IPS-18c (cell line): ENCODE measurements around the gene TEAD1.
A peak's percentile ranks its signal among the peaks of the same experiment; 100 is the strongest.

ENCODE experiments used
- H3K4me3 ChIP-seq: 2 replicates; pipeline ENCODE4 v1.7.0; 2013; ENCODE audit warnings: low read depth, mild to moderate bottlenecking, low read length, moderate library complexity; ENCODE audit not compliant: insufficient read depth
- H3K9me3 ChIP-seq: one replicate; pipeline ENCODE4 v1.6.1; 2013; ENCODE audit warnings: mild to moderate bottlenecking, low read length, moderate library complexity; ENCODE audit not compliant: control insufficient read depth, insufficient read depth

The TEAD1 gene

GRCh38 chr11:12673924-12674570 is at the start of gene TEAD1:
TEAD1 (plus strand) TSS chr11:12674421.
- Histone ChIP-seq H3K9me3 (no peaks in the 10 kb centered on the region), H3K4me3 (peak within 1 kb of the TSS; percentile 77)

GRCh38 chr11:12624595-12624994 is 49.6 kb upstream of the TEAD1 start:
- Histone ChIP-seq H3K4me3 (no peak overlapping the region), H3K9me3 (no peaks in the 10 kb centered on the region)

DNA sequence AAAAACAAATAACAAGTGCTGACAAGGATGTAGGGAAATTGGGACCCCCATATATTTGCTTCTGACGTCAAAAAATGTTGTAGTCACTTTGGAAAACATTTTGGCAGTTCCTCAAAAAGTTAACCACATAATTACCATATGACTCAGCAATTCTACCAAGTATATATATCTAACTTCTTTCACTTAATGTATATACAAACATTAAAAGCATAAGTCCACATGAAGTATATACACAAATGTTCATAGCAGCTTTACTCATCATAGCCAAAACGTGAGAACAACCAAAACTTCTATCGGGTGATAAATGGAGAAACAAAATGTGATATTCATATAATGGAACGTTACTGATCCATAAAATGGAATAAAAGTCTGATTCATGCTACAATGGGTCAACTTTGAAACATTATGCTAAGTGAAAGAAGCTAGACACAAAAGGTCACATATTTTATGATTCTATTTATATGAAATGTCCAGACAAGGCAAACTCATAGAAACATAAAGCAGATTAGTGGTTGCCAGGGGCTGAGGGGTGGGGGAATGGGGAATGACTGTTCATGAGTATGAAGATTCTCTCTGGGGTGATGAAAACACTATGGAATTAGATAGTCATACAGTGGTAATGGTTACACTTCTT is 48.7 kb upstream of the TEAD1 start:
- no peak overlapping the region for H3K4me3 ChIP-seq

GRCh38 chr11:12626616-12627015 is 47.6 kb upstream of the TEAD1 start:
- no peaks in the 10 kb centered on the region for H3K9me3 ChIP-seq
- H3K4me3 ChIP-seq = no peak overlapping the region

More for the DNA sequence above, 48.7 kb upstream of the TEAD1 start:
- H3K9me3 ChIP-seq = no peaks in the 10 kb centered on the region

- H3K4me3 ChIP-seq = no peak overlapping the region
- no peaks in the 10 kb centered on the region for H3K9me3 ChIP-seq
Measured at GRCh38 chr11:12628314-12628713, 45.9 kb upstream of the TEAD1 start.

DNA sequence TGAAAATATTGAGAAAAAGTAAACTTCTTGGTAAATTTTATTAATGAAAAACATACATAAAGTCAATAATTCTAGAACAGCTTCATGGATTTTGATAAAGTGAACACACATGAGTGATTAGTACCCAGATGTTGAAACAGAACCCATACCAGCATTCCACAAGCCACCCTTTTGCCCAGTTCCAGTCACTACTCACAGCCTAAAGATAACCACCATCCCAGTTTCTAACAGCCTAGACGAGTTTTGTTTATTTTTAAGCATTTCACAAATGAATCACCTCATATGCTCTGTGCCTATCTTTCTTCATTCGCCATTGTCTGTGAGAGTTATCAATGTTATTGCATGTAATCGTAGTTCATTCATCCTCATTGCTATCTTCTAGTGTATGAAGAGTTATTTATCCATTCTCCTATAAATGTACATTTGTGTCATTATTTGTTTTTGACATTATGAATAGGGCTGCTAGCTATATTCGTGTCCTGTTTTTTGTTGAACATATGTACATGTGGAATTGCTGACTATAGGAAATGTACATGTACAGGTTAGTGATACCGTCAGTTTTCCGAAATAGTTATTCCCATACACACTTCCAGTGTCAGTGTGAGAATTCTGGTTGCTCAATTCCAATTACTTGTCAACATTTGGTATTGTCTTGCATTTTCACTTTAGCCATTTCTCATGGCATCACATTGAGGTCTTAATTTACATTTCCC is 44.5 kb upstream of the TEAD1 start:
- Histone ChIP-seq H3K4me3 (no peak overlapping the region), H3K9me3 (no peaks in the 10 kb centered on the region)

- H3K4me3 ChIP-seq = no peak overlapping the region
- no peaks in the 10 kb centered on the region for H3K9me3 ChIP-seq
Measured at GRCh38 chr11:12631651-12632050, 42.6 kb upstream of the TEAD1 start.

DNA sequence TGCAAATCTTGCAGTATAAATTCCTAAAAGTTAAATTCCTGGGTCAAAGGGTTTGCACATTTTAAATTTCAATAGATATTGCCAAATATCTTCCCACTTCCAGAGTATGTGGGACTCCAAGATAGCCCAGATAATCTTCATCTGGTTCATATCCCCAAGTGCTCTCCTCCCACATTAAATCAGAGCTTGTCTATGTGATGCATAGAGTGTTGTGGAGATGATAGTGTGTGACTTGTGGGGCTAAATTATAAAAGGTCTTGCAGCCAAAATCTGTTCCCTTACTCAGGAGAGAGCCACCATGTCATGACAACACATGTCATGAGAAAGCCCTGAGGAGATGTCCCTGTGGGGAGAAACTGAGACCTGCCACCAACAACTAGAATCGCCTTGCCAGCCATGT is 39.9 kb upstream of the TEAD1 start:
- no peaks in the 10 kb centered on the region for H3K9me3 ChIP-seq
- no peak overlapping the region for H3K4me3 ChIP-seq

DNA sequence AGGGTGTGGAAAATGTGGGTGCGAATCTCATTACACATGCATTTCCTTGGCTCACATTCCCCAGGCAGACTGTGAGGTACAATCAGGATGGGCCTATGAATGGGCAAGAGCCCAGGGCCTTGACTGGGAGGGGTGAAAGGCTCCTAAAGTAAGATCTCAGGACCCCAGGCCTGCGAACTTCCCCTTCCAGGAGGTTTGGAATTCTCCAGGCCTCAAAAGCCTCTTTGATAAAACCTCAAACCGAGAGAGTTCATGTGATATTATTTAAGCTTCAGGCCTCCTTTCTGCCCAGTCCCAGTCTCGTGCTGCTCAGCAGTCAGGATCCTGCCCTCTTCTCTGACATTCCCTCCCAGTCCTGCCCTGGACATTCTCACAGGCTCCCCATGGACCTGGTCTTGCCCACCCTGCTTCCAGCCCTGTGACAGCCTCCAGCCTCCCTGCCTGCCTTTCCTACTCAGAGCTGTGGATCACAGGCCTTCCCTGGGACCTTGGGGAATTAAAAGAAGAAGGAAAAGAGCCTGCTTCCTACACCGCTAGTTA is 37.3 kb upstream of the TEAD1 start:
- no peak overlapping the region for H3K4me3 ChIP-seq
- H3K9me3 ChIP-seq = peaks cover under 1% of the 10 kb centered on the region

DNA sequence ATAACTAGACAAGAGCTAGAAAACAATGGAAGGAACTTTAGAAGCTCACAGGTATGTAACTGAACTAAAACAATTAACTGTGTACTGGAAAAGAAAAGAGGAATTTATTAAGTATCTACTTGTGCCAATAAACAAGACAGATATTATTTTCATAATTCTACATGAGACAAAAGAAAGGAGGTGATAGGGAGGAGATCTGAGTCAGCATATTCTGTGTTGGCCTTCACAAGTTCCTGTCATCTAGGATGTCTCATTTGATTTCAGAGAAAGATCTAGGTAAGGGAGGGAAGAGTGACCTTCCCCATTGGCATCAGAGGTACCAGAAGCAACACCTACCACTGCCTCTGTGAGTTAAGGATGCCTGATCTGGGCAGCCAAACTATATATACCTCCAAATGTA is 34.8 kb upstream of the TEAD1 start:
- Histone ChIP-seq H3K9me3 (peaks cover 2% of the 10 kb centered on the region), H3K4me3 (no peak overlapping the region)

- Histone ChIP-seq H3K9me3 (peaks cover 2% of the 10 kb centered on the region), H3K4me3 (no peak overlapping the region)
Measured at GRCh38 chr11:12640355-12640754, 33.9 kb upstream of the TEAD1 start.

DNA sequence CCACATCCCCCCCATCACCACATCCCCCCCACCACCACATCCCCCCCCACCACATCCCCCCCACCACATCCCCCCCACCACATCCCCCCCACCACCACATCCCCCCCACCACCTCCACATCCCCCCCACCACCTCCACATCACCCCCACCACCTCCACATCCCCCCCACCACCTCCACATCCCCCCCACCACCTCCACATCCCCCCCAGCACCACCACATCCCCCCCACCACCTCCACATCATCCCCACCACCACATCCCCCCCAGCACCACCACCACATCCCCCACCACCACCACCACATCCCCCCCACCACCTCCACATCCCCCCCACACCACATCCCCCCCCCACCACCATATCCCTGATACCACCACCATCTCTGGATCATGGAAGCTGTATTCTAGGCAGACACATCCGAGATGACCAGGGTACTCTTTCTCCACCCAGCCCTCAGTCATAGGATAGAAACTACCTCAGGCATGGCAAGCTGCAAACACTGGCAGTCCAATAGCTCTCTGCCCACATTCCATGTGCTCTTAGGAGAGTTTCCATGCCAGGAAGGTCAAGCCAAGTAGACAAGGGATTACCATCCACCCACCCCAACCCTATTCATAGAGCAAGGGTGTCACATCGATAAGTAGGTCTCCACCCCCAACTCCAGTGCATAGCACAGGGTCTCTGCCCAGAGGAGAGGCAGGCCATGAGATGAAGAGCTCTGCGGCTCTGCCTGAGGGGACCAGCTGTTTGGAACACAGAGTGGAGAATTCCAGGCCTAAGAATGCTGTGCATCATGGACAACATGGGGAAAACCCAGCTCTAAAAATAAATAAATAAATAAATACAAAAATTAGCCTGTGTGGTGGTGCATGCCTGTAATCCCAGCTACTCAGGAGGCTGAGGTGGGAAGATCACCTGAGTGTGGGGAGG is 33.0 kb upstream of the TEAD1 start:
- Histone ChIP-seq H3K9me3 (peaks cover 2% of the 10 kb centered on the region), H3K4me3 (no peak overlapping the region)

DNA sequence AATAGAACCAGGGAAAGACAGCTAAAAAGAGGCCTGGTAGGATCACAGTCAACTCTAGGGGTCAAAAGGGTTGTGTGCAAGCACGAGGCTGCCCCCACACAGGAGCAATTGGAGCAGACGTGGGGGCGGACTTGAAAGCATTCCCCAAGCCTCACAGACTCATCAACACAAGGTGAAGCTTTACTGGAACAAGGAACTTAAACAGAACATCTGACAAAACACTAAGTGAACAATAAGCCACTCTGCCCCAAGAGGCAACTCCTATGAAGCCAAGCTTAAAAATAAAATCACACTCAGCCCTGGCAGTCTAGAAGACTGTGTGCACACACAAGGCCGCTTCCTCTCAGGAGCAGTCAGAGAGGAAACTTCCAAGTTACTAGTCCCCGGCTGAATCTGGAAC is 32.2 kb upstream of the TEAD1 start:
- Histone ChIP-seq H3K9me3 (peaks cover 2% of the 10 kb centered on the region), H3K4me3 (no peak overlapping the region)

DNA sequence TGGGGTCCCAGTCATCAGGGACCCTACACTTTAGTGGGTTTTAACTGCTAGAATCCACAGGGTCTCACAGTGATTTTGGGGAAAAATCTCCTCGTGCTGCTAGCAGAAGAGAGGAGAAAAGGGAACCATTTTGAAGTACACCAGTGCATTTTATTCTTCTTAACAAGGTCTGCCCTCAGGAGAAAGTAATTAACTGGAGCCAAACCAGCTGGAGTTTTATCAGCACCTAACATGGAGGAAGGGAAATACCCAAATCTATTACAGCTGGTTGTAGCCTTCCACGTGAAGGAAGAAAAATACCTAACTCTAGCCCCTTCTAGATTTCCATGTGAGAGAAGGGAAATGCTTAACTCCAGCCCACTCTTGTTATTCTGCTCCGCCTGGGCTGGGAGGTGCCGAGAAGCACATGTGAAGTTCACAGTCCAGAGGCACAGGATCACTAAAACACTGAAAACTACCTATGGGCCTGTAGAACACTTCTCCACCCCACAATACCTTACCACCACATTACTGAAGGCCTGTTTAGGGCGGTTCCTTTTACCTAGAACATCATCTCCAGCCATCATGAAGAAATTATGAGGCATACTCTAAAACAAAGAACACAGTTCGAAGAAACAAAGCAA is 31.3 kb upstream of the TEAD1 start:
- no peak overlapping the region for H3K4me3 ChIP-seq
- H3K9me3 ChIP-seq = peaks cover 2% of the 10 kb centered on the region

- Histone ChIP-seq H3K4me3 (no peak overlapping the region), H3K9me3 (peaks cover 2% of the 10 kb centered on the region)
Measured at GRCh38 chr11:12646478-12646877, 27.7 kb upstream of the TEAD1 start.

DNA sequence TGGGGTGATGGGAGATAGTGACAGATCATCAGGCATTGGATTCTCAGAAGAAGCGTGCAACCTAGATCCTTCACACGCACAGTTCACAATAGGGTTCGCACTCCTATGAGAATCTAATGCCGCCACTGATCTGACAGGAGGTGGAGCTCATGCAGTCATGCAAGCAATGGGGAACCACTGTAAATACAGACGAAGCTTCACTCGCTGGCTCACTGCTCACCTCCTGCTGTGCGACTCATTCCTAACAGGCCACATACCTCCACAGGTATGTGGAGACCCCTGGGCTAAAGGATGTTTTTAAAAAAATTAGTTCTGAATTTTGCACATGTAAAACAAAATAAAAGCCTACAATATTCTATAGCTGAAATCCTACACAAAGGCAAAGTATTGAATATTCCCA is 20.5 kb upstream of the TEAD1 start:
- Histone ChIP-seq H3K9me3 (no peaks in the 10 kb centered on the region), H3K4me3 (no peak overlapping the region)

DNA sequence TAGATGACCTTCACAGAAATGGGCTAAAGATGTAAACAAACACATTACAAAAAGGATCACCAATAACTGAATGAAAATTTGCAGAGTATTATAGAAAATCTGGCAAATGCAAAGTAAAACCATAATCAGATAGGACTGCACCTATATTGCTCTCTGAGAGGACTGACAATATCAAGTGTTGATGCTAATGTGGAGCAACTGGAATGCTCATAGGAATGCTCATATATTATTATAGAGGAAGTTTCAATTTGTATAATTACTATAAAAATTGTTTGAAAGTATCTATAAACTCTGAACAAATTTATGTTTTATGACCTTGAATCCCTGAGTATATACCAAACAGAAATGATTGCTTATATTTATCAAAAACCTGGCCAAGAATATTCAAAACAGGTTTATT is 18.4 kb upstream of the TEAD1 start:
- H3K9me3 ChIP-seq = no peaks in the 10 kb centered on the region
- H3K4me3 ChIP-seq = no peak overlapping the region
